OCI-LY1 (cell line): ENCODE measurements around the gene GALNTL6.
"Not testable (repeated sequence)": the region's sequence is repeated elsewhere in the genome, so short reads cannot be mapped to it uniquely, and the experiment has no call there.

Experiments used
- H2AFZ ChIP-seq: fragments of 200-600 bp; sonication (generic), shearing (Covaris generic); 2 replicates; pipeline ENCODE4 v1.6.0; 2014; ENCODE audit warnings: antibody characterized with exemption, mild to moderate bottlenecking, low read length
- H3F3A ChIP-seq: fragments of 200-600 bp; sonication (generic), shearing (Covaris generic); 2 replicates; pipeline ENCODE4 v1.6.0; 2014; ENCODE audit warnings: mild to moderate bottlenecking, antibody characterized with exemption, low read length, moderate library complexity; ENCODE audit not compliant: insufficient read depth
- H3K27ac ChIP-seq: fragments of 200-600 bp; sonication (generic); 2 replicates; pipeline ENCODE4 v1.5.1; 2014; ENCODE audit warnings: low read length, mixed run types, mild to moderate bottlenecking, low read depth; ENCODE audit not compliant: poor library complexity, severe bottlenecking
- H3K27me3 ChIP-seq: fragments of 200-600 bp; sonication (generic); 2 replicates; pipeline ENCODE4 v1.6.0; 2014; ENCODE audit warnings: antibody characterized with exemption, mild to moderate bottlenecking, low read length, moderate library complexity; ENCODE audit not compliant: insufficient read depth
- H3K36me3 ChIP-seq: fragments of 200-600 bp; sonication (generic); 2 replicates; pipeline ENCODE4 v1.6.1; 2014; ENCODE audit warnings: mild to moderate bottlenecking, antibody characterized with exemption, low read length, moderate library complexity, mixed read lengths; ENCODE audit not compliant: insufficient read depth
- H3K4me1 ChIP-seq: fragments of 200-600 bp; sonication (generic); 2 replicates; pipeline ENCODE4 v1.5.1; 2014; ENCODE audit warnings: mild to moderate bottlenecking, low read length, moderate library complexity; ENCODE audit not compliant: insufficient read depth, severe bottlenecking
- H3K4me2 ChIP-seq: fragments of 200-600 bp; sonication (generic), shearing (Covaris generic); 2 replicates; pipeline ENCODE4 v1.6.1; 2014; ENCODE audit warnings: low read length
- H3K4me3 ChIP-seq: fragments of 200-600 bp; sonication (generic); 2 replicates; pipeline ENCODE4 v1.5.1; 2014; ENCODE audit warnings: low read length, low read depth, mild to moderate bottlenecking, mixed read lengths; ENCODE audit not compliant: poor library complexity, severe bottlenecking
- H3K79me2 ChIP-seq: fragments of 200-600 bp; shearing (Covaris generic); 2 replicates; pipeline ENCODE4 v1.6.1; 2016; ENCODE audit warnings: mixed run types, low read length, mixed read lengths; ENCODE audit not compliant: insufficient read depth
- H3K9ac ChIP-seq: fragments of 200-600 bp; sonication (generic), shearing (Covaris generic); 2 replicates; pipeline ENCODE4 v1.6.1; 2014; ENCODE audit warnings: mild to moderate bottlenecking, low read length, mixed read lengths
- H3K9me2 ChIP-seq: fragments of 200-600 bp; sonication (generic), shearing (Covaris generic); 2 replicates; pipeline ENCODE4 v1.6.1; 2014; ENCODE audit warnings: low read depth, mild to moderate bottlenecking, low read length, mixed read lengths
- H3K9me3 ChIP-seq: fragments of 200-600 bp; shearing (Covaris generic); 2 replicates; pipeline ENCODE4 v1.6.1; 2014; ENCODE audit warnings: low read length, mixed read lengths
- H4K20me1 ChIP-seq: fragments of 200-600 bp; sonication (generic), shearing (Covaris generic); 2 replicates; pipeline ENCODE4 v1.6.0; 2016; ENCODE audit warnings: mild to moderate bottlenecking, low read length; ENCODE audit not compliant: insufficient read depth
- CTCF ChIP-seq: fragments of 200-600 bp; sonication (generic), shearing (Covaris generic); IDR thresholded peaks from 2 replicates; pipeline ENCODE4 v1.5.1; 2017; ENCODE audit warnings: mild to moderate bottlenecking, antibody characterized with exemption, low read length, moderate library complexity, mixed read lengths
- EZH2 ChIP-seq: fragments of 200-600 bp; sonication (generic), shearing (Covaris generic); IDR thresholded peaks from 2 replicates; pipeline ENCODE4 v1.8.0; 2017; ENCODE audit warnings: borderline replicate concordance, mixed run types, mild to moderate bottlenecking, antibody characterized with exemption, low read length, moderate library complexity, mixed read lengths

Gene GALNTL6

GRCh38 chr4:172876394-172876793 lies 1063.2 kb downstream of the GALNTL6 start:
- no peak overlapping the region for H3K9ac ChIP-seq
- H3F3A ChIP-seq, result no peaks in the 10 kb centered on the region
- no peaks in the 10 kb centered on the region for H4K20me1 ChIP-seq
- no peaks in the 10 kb centered on the region for H3K9me2 ChIP-seq
- no peaks in the 10 kb centered on the region for H3K4me1 ChIP-seq
- no peaks in the 10 kb centered on the region for H3K9me3 ChIP-seq
- no peak overlapping the region for H3K4me2 ChIP-seq
- H3K27me3 ChIP-seq, result no peaks in the 10 kb centered on the region
- H3K27ac ChIP-seq, result no peak overlapping the region
- H3K36me3 ChIP-seq, result no peaks in the 10 kb centered on the region
- no peaks in the 10 kb centered on the region for H3K79me2 ChIP-seq
- H2AFZ ChIP-seq, result no peak overlapping the region
- TF ChIP-seq EZH2, result no peak
- no peak for TF ChIP-seq CTCF
- H3K4me3 ChIP-seq, result no peak overlapping the region

- Histone ChIP-seq H3K27ac (no peak overlapping the region), H3K9ac (no peak overlapping the region), H3K4me1 (no peaks in the 10 kb centered on the region), H3K36me3 (no peaks in the 10 kb centered on the region), H3K79me2 (no peaks in the 10 kb centered on the region), H3K4me3 (no peak overlapping the region), H3K9me2 (no peaks in the 10 kb centered on the region), H2AFZ (no peak overlapping the region), H4K20me1 (no peaks in the 10 kb centered on the region), H3K4me2 (no peak overlapping the region), H3K27me3 (no peaks in the 10 kb centered on the region), H3K9me3 (no peaks in the 10 kb centered on the region), H3F3A (no peaks in the 10 kb centered on the region)
- TF ChIP-seq CTCF (no peak), EZH2 (no peak)
These were observed 1068.4 kb downstream of the GALNTL6 start for GRCh38 chr4:172881645-172882044.

GRCh38 chr4:172887358-172887757 lies 1074.2 kb downstream of the GALNTL6 start:
- not testable (repeated sequence) for H3K4me1 ChIP-seq, H2AFZ ChIP-seq, H3K36me3 ChIP-seq, H3F3A ChIP-seq, H3K4me2 ChIP-seq, H3K27ac ChIP-seq, H3K4me3 ChIP-seq, H3K27me3 ChIP-seq, H3K79me2 ChIP-seq, H4K20me1 ChIP-seq, H3K9me2 ChIP-seq, H3K9ac ChIP-seq, H3K9me3 ChIP-seq

- Histone ChIP-seq H2AFZ (no peak overlapping the region), H3K36me3 (no peaks in the 10 kb centered on the region), H3K4me3 (no peak overlapping the region), H3K9me2 (no peaks in the 10 kb centered on the region), H3K9me3 (no peaks in the 10 kb centered on the region), H3K27me3 (no peaks in the 10 kb centered on the region), H3F3A (no peaks in the 10 kb centered on the region), H3K4me2 (no peak overlapping the region), H3K27ac (no peak overlapping the region), H4K20me1 (no peaks in the 10 kb centered on the region), H3K9ac (no peak overlapping the region), H3K79me2 (no peaks in the 10 kb centered on the region), H3K4me1 (no peaks in the 10 kb centered on the region)
- TF ChIP-seq CTCF (no peak), EZH2 (no peak)
These were observed 1074.8 kb downstream of the GALNTL6 start for GRCh38 chr4:172887959-172888358.
